GM04504 (cell line): ENCODE results near the gene C16orf86.

Source experiments
- DNase-seq: peaks from one replicate; pipeline ENCODE4 v3.0.0-alpha.2; 2012; ENCODE audit warnings: low read depth

The C16orf86 gene

GRCh38 chr16:67666559-67667452, at the start of gene C16orf86, which contains the start of gene ENKD1:
TSS of gene C16orf86 (plus strand) at chr16:67666814. CDS start at chr16:67666971, 157 bp downstream.
TSS of gene ENKD1 (minus strand) at chr16:67666750. CDS start at chr16:67666442, 308 bp downstream.
- DNase-seq = peak; percentile 47

- no peak for DNase-seq
Observed at GRCh38 chr16:67628216-67628615, 38.4 kb upstream of the C16orf86 start.

- DNase-seq = no peak
Observed at GRCh38 chr16:67632415-67633172, 34.0 kb upstream of the C16orf86 start.

- no peak for DNase-seq
Observed at GRCh38 chr16:67636713-67637112, 29.9 kb upstream of the C16orf86 start.

- DNase-seq = no peak
Observed at GRCh38 chr16:67637625-67638024, 29.0 kb upstream of the C16orf86 start.

- no peak for DNase-seq
Observed at GRCh38 chr16:67641779-67642708, 24.6 kb upstream of the C16orf86 start.

GRCh38 chr16:67644038-67644437, 22.6 kb upstream of the C16orf86 start:
- no peak for DNase-seq

GRCh38 chr16:67645397-67646121, 21.1 kb upstream of the C16orf86 start:
- DNase-seq = no peak

- no peak for DNase-seq
Observed at GRCh38 chr16:67647111-67647651, 19.4 kb upstream of the C16orf86 start.

GRCh38 chr16:67647681-67648080, 18.9 kb upstream of the C16orf86 start:
- DNase-seq = no peak

GRCh38 chr16:67648088-67648763, 18.4 kb upstream of the C16orf86 start:
- no peak for DNase-seq

- DNase-seq = no peak
Observed at GRCh38 chr16:67648764-67649407, 17.7 kb upstream of the C16orf86 start.

- no peak for DNase-seq
Observed at GRCh38 chr16:67649494-67649931, 17.1 kb upstream of the C16orf86 start.

- no peak for DNase-seq
Observed at GRCh38 chr16:67650023-67650422, 16.6 kb upstream of the C16orf86 start.

GRCh38 chr16:67651039-67651438, 15.6 kb upstream of the C16orf86 start:
- no peak for DNase-seq

- no peak for DNase-seq
Observed at GRCh38 chr16:67651847-67652246, 14.8 kb upstream of the C16orf86 start.

GRCh38 chr16:67652578-67653127, 14.0 kb upstream of the C16orf86 start:
- DNase-seq = no peak

GRCh38 chr16:67653128-67653788, 13.4 kb upstream of the C16orf86 start:
- DNase-seq = no peak
